ENCODE data around the gene MARCHF3.

MARCHF3 gene

GRCh38 chr5:126878085-126878484 lies 152.3 kb downstream of the MARCHF3 start:
- Histone ChIP-seq H3K9me3 (replicated peaks; ENCODE audit: low read length) (no peaks in the 10 kb centered on the region), H3K4me1 (ENCODE audit: control insufficient read depth, insufficient read depth, low read length) (no peaks in the 10 kb centered on the region), H3K4me2 (ENCODE audit: low read length) (no peak overlapping the region), H3K27me3 (ENCODE audit: control insufficient read depth, insufficient read depth, low read length) (no peaks in the 10 kb centered on the region), H3K4me3 (ENCODE audit: low read length) (no peak overlapping the region), H3K36me3 (ENCODE audit: insufficient read depth, low read length) (no peaks in the 10 kb centered on the region), H3K9ac (ENCODE audit: low read depth, low read length) (no peak overlapping the region)

- Histone ChIP-seq H3K27me3 (ENCODE audit: control insufficient read depth, insufficient read depth, low read length) (no peaks in the 10 kb centered on the region), H3K4me1 (ENCODE audit: control insufficient read depth, insufficient read depth, low read length) (no peaks in the 10 kb centered on the region), H3K9me3 (replicated peaks; ENCODE audit: low read length) (no peaks in the 10 kb centered on the region), H3K9ac (ENCODE audit: low read depth, low read length) (no peak overlapping the region), H3K36me3 (ENCODE audit: insufficient read depth, low read length) (no peaks in the 10 kb centered on the region), H3K4me3 (ENCODE audit: low read length) (no peak overlapping the region), H3K4me2 (ENCODE audit: low read length) (no peak overlapping the region)
Measured at GRCh38 chr5:126877602-126878001, 152.8 kb downstream of the MARCHF3 start.

- no peaks in the 10 kb centered on the region for H3K27me3 ChIP-seq (ENCODE audit: control insufficient read depth, insufficient read depth, low read length)
- H3K4me1 ChIP-seq (ENCODE audit: control insufficient read depth, insufficient read depth, low read length): no peaks in the 10 kb centered on the region
- H3K36me3 ChIP-seq (ENCODE audit: insufficient read depth, low read length): no peaks in the 10 kb centered on the region
- H3K4me3 ChIP-seq (ENCODE audit: low read length): no peak overlapping the region
- H3K9me3 ChIP-seq (replicated peaks; ENCODE audit: low read length): no peaks in the 10 kb centered on the region
- no peak overlapping the region for H3K9ac ChIP-seq (ENCODE audit: low read depth, low read length)
- no peak overlapping the region for H3K4me2 ChIP-seq (ENCODE audit: low read length)
Measured at GRCh38 chr5:126875303-126875785, 155.0 kb downstream of the MARCHF3 start.

GRCh38 chr5:126872561-126873354 lies 157.6 kb downstream of the MARCHF3 start:
- Histone ChIP-seq H3K4me3 (ENCODE audit: low read length) (no peak overlapping the region), H3K27me3 (ENCODE audit: control insufficient read depth, insufficient read depth, low read length) (no peaks in the 10 kb centered on the region), H3K9ac (ENCODE audit: low read depth, low read length) (no peak overlapping the region), H3K4me2 (ENCODE audit: low read length) (no peak overlapping the region), H3K36me3 (ENCODE audit: insufficient read depth, low read length) (no peaks in the 10 kb centered on the region), H3K4me1 (ENCODE audit: control insufficient read depth, insufficient read depth, low read length) (peaks cover 9% of the 10 kb centered on the region), H3K9me3 (replicated peaks; ENCODE audit: low read length) (no peaks in the 10 kb centered on the region)

GRCh38 chr5:126871441-126871840 lies 158.9 kb downstream of the MARCHF3 start:
- Histone ChIP-seq H3K4me3 (ENCODE audit: low read length) (no peak overlapping the region), H3K4me1 (ENCODE audit: control insufficient read depth, insufficient read depth, low read length) (peaks cover 9% of the 10 kb centered on the region), H3K9ac (ENCODE audit: low read depth, low read length) (no peak overlapping the region), H3K4me2 (ENCODE audit: low read length) (no peak overlapping the region), H3K27me3 (ENCODE audit: control insufficient read depth, insufficient read depth, low read length) (no peaks in the 10 kb centered on the region), H3K36me3 (ENCODE audit: insufficient read depth, low read length) (no peaks in the 10 kb centered on the region), H3K9me3 (replicated peaks; ENCODE audit: low read length) (no peaks in the 10 kb centered on the region)

- no peaks in the 10 kb centered on the region for H3K36me3 ChIP-seq (ENCODE audit: insufficient read depth, low read length)
- H3K9ac ChIP-seq (ENCODE audit: low read depth, low read length): no peak overlapping the region
- peaks cover 20% of the 10 kb centered on the region for H3K4me1 ChIP-seq (ENCODE audit: control insufficient read depth, insufficient read depth, low read length)
- peak overlapping the region; percentile 83 for H3K4me2 ChIP-seq (ENCODE audit: low read length)
- no peaks in the 10 kb centered on the region for H3K27me3 ChIP-seq (ENCODE audit: control insufficient read depth, insufficient read depth, low read length)
- H3K4me3 ChIP-seq (ENCODE audit: low read length): peak overlapping the region; percentile 55
- no peaks in the 10 kb centered on the region for H3K9me3 ChIP-seq (replicated peaks; ENCODE audit: low read length)
Measured at GRCh38 chr5:126869005-126869451, 161.3 kb downstream of the MARCHF3 start.

- no peaks in the 10 kb centered on the region for H3K36me3 ChIP-seq (ENCODE audit: insufficient read depth, low read length)
- peak overlapping the region; percentile 55 for H3K4me3 ChIP-seq (ENCODE audit: low read length)
- H3K9me3 ChIP-seq (replicated peaks; ENCODE audit: low read length): no peaks in the 10 kb centered on the region
- H3K4me2 ChIP-seq (ENCODE audit: low read length): peak overlapping the region; percentile 83
- peaks cover 20% of the 10 kb centered on the region for H3K4me1 ChIP-seq (ENCODE audit: control insufficient read depth, insufficient read depth, low read length)
- H3K9ac ChIP-seq (ENCODE audit: low read depth, low read length): no peak overlapping the region
- H3K27me3 ChIP-seq (ENCODE audit: control insufficient read depth, insufficient read depth, low read length): no peaks in the 10 kb centered on the region
Measured at GRCh38 chr5:126868338-126869004, 161.9 kb downstream of the MARCHF3 start.

GRCh38 chr5:126866851-126867636 lies 163.3 kb downstream of the MARCHF3 start:
- Histone ChIP-seq H3K36me3 (ENCODE audit: insufficient read depth, low read length) (no peaks in the 10 kb centered on the region), H3K4me3 (ENCODE audit: low read length) (no peak overlapping the region), H3K9me3 (replicated peaks; ENCODE audit: low read length) (no peaks in the 10 kb centered on the region), H3K9ac (ENCODE audit: low read depth, low read length) (no peak overlapping the region), H3K4me2 (ENCODE audit: low read length) (no peak overlapping the region), H3K4me1 (ENCODE audit: control insufficient read depth, insufficient read depth, low read length) (peaks cover 20% of the 10 kb centered on the region), H3K27me3 (ENCODE audit: control insufficient read depth, insufficient read depth, low read length) (no peaks in the 10 kb centered on the region)

GRCh38 chr5:126865299-126865698 lies 165.1 kb downstream of the MARCHF3 start:
- Histone ChIP-seq H3K4me3 (ENCODE audit: low read length) (no peak overlapping the region), H3K36me3 (ENCODE audit: insufficient read depth, low read length) (no peaks in the 10 kb centered on the region), H3K27me3 (ENCODE audit: control insufficient read depth, insufficient read depth, low read length) (no peaks in the 10 kb centered on the region), H3K9me3 (replicated peaks; ENCODE audit: low read length) (no peaks in the 10 kb centered on the region), H3K9ac (ENCODE audit: low read depth, low read length) (no peak overlapping the region), H3K4me1 (ENCODE audit: control insufficient read depth, insufficient read depth, low read length) (peaks cover 20% of the 10 kb centered on the region), H3K4me2 (ENCODE audit: low read length) (peak overlapping the region; percentile 23)

GRCh38 chr5:126864042-126864688 lies 166.2 kb downstream of the MARCHF3 start:
- peak overlapping the region; percentile 56 for H3K4me3 ChIP-seq (ENCODE audit: low read length)
- H3K4me2 ChIP-seq (ENCODE audit: low read length): peak overlapping the region; percentile 60
- H3K36me3 ChIP-seq (ENCODE audit: insufficient read depth, low read length): no peaks in the 10 kb centered on the region
- no peak overlapping the region for H3K9ac ChIP-seq (ENCODE audit: low read depth, low read length)
- H3K9me3 ChIP-seq (replicated peaks; ENCODE audit: low read length): no peaks in the 10 kb centered on the region
- peaks cover 17% of the 10 kb centered on the region for H3K4me1 ChIP-seq (ENCODE audit: control insufficient read depth, insufficient read depth, low read length)
- no peaks in the 10 kb centered on the region for H3K27me3 ChIP-seq (ENCODE audit: control insufficient read depth, insufficient read depth, low read length)

- H3K27me3 ChIP-seq (ENCODE audit: control insufficient read depth, insufficient read depth, low read length): no peaks in the 10 kb centered on the region
- H3K4me3 ChIP-seq (ENCODE audit: low read length): no peak overlapping the region
- H3K36me3 ChIP-seq (ENCODE audit: insufficient read depth, low read length): no peaks in the 10 kb centered on the region
- H3K4me2 ChIP-seq (ENCODE audit: low read length): peak overlapping the region; percentile 60
- H3K9ac ChIP-seq (ENCODE audit: low read depth, low read length): no peak overlapping the region
- no peaks in the 10 kb centered on the region for H3K9me3 ChIP-seq (replicated peaks; ENCODE audit: low read length)
- H3K4me1 ChIP-seq (ENCODE audit: control insufficient read depth, insufficient read depth, low read length): peaks cover 11% of the 10 kb centered on the region
Measured at GRCh38 chr5:126863402-126863801, 167.0 kb downstream of the MARCHF3 start.

Measured in skeletal muscle satellite cell (primary cell).